Measurements from ENCODE around the gene CCN2.
"Not testable (repeated sequence)": the region's sequence is repeated elsewhere in the genome, so short reads cannot be mapped to it uniquely, and the experiment has no call there.

The CCN2 gene

GRCh38 chr6:131910219-131910589 lies 41.0 kb downstream of the CCN2 start:
- Histone ChIP-seq H3K4me2 (ENCODE audit: low read length) (no peak overlapping the region), H3K36me3 (ENCODE audit: insufficient read depth, low read length) (no peaks in the 10 kb centered on the region)

GRCh38 chr6:131909408-131910218 lies 41.6 kb downstream of the CCN2 start:
- H3K9ac ChIP-seq (ENCODE audit: low read length), result no peak overlapping the region
- TF ChIP-seq CTCF (IDR thresholded peaks at IDR 0.05; ENCODE audit: low read length) (peak; percentile 88), EZH2 (IDR thresholded peaks at IDR 0.05; ENCODE audit: borderline replicate concordance, low read length) (no peak)
- H4K20me1 ChIP-seq (ENCODE audit: insufficient read depth, low read length), result no peaks in the 10 kb centered on the region
- H3K4me3 ChIP-seq (ENCODE audit: low read depth, low read length, poor library complexity, severe bottlenecking), result no peak overlapping the region
- H3K9me2 ChIP-seq (ENCODE audit: low read depth, low read length), result no peaks in the 10 kb centered on the region
- H3K79me2 ChIP-seq (ENCODE audit: insufficient read depth, low read length), result no peaks in the 10 kb centered on the region
- H3K9me3 ChIP-seq (ENCODE audit: low read length), result no peaks in the 10 kb centered on the region
- no peaks in the 10 kb centered on the region for H3K36me3 ChIP-seq (ENCODE audit: insufficient read depth, low read length)
- no peak overlapping the region for H3K27ac ChIP-seq (ENCODE audit: low read depth, low read length, poor library complexity, severe bottlenecking)
- no peaks in the 10 kb centered on the region for H3K4me1 ChIP-seq (ENCODE audit: insufficient read depth, low read length, severe bottlenecking)
- H2AFZ ChIP-seq (ENCODE audit: low read length), result no peak overlapping the region
- H3K4me2 ChIP-seq (ENCODE audit: low read length), result no peak overlapping the region
- H3K27me3 ChIP-seq (ENCODE audit: insufficient read depth, low read length), result no peaks in the 10 kb centered on the region
- no peaks in the 10 kb centered on the region for H3F3A ChIP-seq (ENCODE audit: insufficient read depth, low read length)

More at GRCh38 chr6:131910219-131910589, 41.0 kb downstream of the CCN2 start:
- no peak overlapping the region for H3K4me3 ChIP-seq (ENCODE audit: low read depth, low read length, poor library complexity, severe bottlenecking)
- no peaks in the 10 kb centered on the region for H3F3A ChIP-seq (ENCODE audit: insufficient read depth, low read length)
- TF ChIP-seq EZH2 (IDR thresholded peaks at IDR 0.05; ENCODE audit: borderline replicate concordance, low read length), result no peak
- no peak for TF ChIP-seq CTCF (IDR thresholded peaks at IDR 0.05; ENCODE audit: low read length)
- H3K79me2 ChIP-seq (ENCODE audit: insufficient read depth, low read length), result no peaks in the 10 kb centered on the region
- no peaks in the 10 kb centered on the region for H3K27me3 ChIP-seq (ENCODE audit: insufficient read depth, low read length)
- no peak overlapping the region for H3K9ac ChIP-seq (ENCODE audit: low read length)
- no peaks in the 10 kb centered on the region for H3K9me3 ChIP-seq (ENCODE audit: low read length)
- no peaks in the 10 kb centered on the region for H4K20me1 ChIP-seq (ENCODE audit: insufficient read depth, low read length)
- no peak overlapping the region for H3K27ac ChIP-seq (ENCODE audit: low read depth, low read length, poor library complexity, severe bottlenecking)
- no peak overlapping the region for H2AFZ ChIP-seq (ENCODE audit: low read length)
- no peaks in the 10 kb centered on the region for H3K9me2 ChIP-seq (ENCODE audit: low read depth, low read length)
- H3K4me1 ChIP-seq (ENCODE audit: insufficient read depth, low read length, severe bottlenecking), result no peaks in the 10 kb centered on the region

GRCh38 chr6:131908787-131909186 lies 42.4 kb downstream of the CCN2 start:
- H3K27me3 ChIP-seq (ENCODE audit: insufficient read depth, low read length), result not testable (repeated sequence)

GRCh38 chr6:131903734-131904133 lies 47.4 kb downstream of the CCN2 start:
- H3K9me2 ChIP-seq (ENCODE audit: low read depth, low read length); H3K9ac ChIP-seq (ENCODE audit: low read length); H3F3A ChIP-seq (ENCODE audit: insufficient read depth, low read length); H3K4me3 ChIP-seq (ENCODE audit: low read depth, low read length, poor library complexity, severe bottlenecking); H3K4me1 ChIP-seq (ENCODE audit: insufficient read depth, low read length, severe bottlenecking); H3K79me2 ChIP-seq (ENCODE audit: insufficient read depth, low read length); H3K36me3 ChIP-seq (ENCODE audit: insufficient read depth, low read length); H3K27ac ChIP-seq (ENCODE audit: low read depth, low read length, poor library complexity, severe bottlenecking); H2AFZ ChIP-seq (ENCODE audit: low read length); H3K27me3 ChIP-seq (ENCODE audit: insufficient read depth, low read length); H3K4me2 ChIP-seq (ENCODE audit: low read length); H3K9me3 ChIP-seq (ENCODE audit: low read length); H4K20me1 ChIP-seq (ENCODE audit: insufficient read depth, low read length): not testable (repeated sequence)

More at GRCh38 chr6:131908787-131909186, 42.4 kb downstream of the CCN2 start:
- not testable (repeated sequence) for H3K79me2 ChIP-seq (ENCODE audit: insufficient read depth, low read length); H3K36me3 ChIP-seq (ENCODE audit: insufficient read depth, low read length); H3K4me3 ChIP-seq (ENCODE audit: low read depth, low read length, poor library complexity, severe bottlenecking); H3F3A ChIP-seq (ENCODE audit: insufficient read depth, low read length); H3K4me2 ChIP-seq (ENCODE audit: low read length); H3K9ac ChIP-seq (ENCODE audit: low read length); H3K9me3 ChIP-seq (ENCODE audit: low read length); H3K4me1 ChIP-seq (ENCODE audit: insufficient read depth, low read length, severe bottlenecking); H4K20me1 ChIP-seq (ENCODE audit: insufficient read depth, low read length); H3K27ac ChIP-seq (ENCODE audit: low read depth, low read length, poor library complexity, severe bottlenecking); H2AFZ ChIP-seq (ENCODE audit: low read length); H3K9me2 ChIP-seq (ENCODE audit: low read depth, low read length)

- H3K4me3 ChIP-seq (ENCODE audit: low read depth, low read length, poor library complexity, severe bottlenecking); H4K20me1 ChIP-seq (ENCODE audit: insufficient read depth, low read length); H3F3A ChIP-seq (ENCODE audit: insufficient read depth, low read length); H3K9me3 ChIP-seq (ENCODE audit: low read length); H3K4me2 ChIP-seq (ENCODE audit: low read length); H3K27me3 ChIP-seq (ENCODE audit: insufficient read depth, low read length); H3K9me2 ChIP-seq (ENCODE audit: low read depth, low read length); H2AFZ ChIP-seq (ENCODE audit: low read length); H3K4me1 ChIP-seq (ENCODE audit: insufficient read depth, low read length, severe bottlenecking); H3K27ac ChIP-seq (ENCODE audit: low read depth, low read length, poor library complexity, severe bottlenecking); H3K9ac ChIP-seq (ENCODE audit: low read length); H3K79me2 ChIP-seq (ENCODE audit: insufficient read depth, low read length); H3K36me3 ChIP-seq (ENCODE audit: insufficient read depth, low read length): not testable (repeated sequence)
Observed at GRCh38 chr6:131901326-131901873, 49.8 kb downstream of the CCN2 start.
